IPS DF 4.7 (cell line): ENCODE data around the gene SH2D5.
"Not testable (repeated sequence)": the region's sequence is repeated elsewhere in the genome, so short reads cannot be mapped to it uniquely, and the experiment has no call there.

Experiments
- DNase-seq: peaks from one replicate; pipeline ENCODE4 v3.0.0-alpha.2; 2013; ENCODE audit warnings: low spot score; ENCODE audit errors: extremely low read depth

Gene SH2D5

DNA sequence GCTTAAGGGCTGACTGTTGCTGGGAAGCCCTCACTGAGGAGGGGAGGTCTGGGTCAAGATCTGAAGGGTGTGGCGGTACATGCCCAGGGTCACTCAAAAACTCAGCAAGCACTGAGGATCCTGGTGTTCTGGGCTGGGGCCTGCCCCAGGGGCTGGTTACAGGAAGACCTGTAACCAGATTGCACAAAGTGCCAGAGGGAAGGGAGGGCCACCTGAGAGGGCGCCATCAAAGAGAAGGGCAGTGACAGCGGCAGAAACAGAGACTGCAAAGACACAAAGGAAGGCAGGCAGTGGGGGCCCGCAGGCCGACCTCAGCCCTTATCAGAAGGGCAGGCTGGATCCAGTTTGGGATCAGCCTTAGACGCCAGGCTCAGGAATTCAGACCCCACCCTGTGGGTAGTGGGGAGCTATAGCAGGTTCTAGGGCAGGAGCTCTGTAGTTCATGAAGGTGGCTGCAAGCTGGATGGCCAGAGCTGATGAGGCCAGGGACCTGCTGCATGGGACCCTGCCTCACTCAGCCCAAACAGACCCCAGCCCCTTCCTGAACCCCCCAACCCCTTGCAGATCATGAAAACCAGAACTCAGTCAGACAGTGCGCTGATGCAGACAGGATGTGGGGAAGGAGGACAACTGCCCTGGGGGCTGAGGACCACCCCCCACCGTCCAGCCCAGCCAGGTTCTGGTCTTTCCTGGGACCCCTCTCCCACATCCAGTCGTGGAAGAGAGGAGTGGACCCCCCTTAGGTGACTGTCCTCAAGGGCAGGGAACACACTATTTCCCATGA lies 3.9 kb downstream of the SH2D5 start:
- DNase-seq: no peak

DNA sequence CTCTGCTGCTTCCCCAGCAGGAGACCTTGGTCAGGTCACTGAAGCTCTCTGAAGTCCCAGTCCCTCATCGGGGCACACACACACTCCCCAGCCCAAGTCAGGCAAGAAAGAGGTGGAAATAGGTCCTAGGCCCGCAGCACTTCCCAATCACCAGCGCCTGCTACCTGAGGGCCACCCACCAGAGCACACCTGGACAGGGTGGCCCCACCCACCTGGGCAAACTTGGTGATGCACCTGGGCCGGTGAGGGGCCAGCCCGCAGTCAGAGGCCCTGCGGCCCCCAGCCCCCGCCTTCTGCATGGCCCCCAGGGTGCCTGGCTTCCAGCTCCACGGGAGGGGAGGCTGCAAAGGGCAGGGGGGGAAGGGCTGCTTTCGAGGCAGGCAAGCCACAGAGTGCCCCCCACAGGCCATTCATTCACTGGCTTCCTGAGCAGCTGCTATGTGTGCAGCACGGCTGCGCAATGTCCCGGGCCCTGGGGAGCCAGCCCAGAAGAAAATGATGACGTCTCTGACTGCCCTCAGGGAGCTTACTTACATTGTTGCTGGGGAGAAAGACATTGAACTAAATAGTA lies 4.7 kb downstream of the SH2D5 start:
- no peak for DNase-seq

DNA sequence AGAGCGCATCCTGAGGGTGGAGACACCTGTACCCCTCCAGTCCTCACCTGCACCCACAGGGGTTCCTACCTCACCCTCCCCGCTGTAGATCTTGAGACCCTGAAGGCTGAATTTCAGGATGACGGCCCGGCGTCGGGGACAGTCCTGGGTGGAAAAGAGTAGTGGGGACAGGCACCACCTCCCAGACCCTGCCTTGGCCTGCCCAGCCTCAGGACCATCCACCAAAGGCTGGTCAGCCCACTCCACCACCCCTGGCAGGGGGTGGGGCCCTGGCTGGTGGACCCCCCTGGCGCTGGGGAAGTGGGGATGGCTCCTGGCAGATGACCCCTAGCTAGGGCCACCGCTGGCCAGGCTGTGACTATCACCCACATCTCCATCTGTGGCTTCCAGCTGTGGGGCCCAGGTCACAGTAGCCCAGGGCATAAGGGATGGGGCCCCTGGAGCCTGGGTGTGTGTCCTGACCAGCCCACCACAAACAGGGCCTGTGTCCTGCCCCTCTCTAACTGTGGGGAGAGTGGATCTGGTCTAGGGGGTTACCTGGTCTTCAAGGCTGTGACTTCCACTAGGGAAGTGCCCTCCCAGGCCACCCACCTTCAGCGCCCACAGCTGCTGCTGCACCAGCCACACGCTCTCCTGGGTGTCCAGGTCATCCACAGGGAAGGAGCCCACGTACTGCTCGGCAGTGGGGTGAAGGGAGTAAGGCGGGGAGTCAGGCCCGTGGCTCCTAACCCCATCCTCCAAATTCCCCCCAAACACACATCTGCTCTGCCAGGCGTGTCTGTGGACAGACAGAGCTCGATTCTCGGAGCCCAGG lies 5.4 kb downstream of the SH2D5 start:
- DNase-seq: no peak

DNA sequence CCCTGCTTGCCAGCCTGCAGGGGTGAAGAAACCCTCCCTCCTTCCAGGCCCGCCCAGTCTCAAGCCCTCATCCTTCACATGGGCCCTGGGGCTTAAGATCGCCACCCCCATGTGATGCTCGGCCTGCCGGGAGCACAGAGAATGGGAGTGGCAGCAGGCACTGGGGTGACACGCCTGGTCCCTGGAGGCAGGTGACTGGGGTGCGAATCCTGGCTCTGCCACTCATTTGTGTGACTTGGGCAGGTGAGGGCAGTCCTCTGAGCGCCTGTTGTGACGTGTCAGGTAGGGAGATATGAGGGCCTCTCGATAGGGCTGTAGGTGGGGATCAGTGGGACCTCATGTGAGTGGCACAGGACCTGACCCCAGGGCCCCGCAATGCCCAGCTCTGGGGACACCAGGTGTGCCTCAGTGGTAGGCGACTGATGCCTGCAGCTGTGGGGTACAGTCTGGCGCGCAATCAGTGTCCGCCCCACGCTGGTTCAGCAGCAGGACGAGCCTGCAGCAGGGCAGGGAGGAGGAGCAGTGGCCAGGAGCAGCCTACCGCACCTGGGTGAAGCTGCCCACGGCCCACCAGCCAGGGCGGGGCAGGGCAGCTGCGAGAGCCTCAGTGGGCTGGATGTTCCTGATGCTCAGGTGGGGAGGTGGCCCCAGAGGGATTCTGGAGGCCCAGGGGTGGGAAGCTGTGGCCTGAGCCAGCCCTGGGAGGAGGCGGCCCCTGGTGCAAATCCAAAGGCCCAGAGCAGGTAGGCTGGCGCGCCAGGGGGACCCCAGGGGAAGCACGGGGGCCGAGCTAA lies 6.2 kb downstream of the SH2D5 start:
- no peak for DNase-seq

DNA sequence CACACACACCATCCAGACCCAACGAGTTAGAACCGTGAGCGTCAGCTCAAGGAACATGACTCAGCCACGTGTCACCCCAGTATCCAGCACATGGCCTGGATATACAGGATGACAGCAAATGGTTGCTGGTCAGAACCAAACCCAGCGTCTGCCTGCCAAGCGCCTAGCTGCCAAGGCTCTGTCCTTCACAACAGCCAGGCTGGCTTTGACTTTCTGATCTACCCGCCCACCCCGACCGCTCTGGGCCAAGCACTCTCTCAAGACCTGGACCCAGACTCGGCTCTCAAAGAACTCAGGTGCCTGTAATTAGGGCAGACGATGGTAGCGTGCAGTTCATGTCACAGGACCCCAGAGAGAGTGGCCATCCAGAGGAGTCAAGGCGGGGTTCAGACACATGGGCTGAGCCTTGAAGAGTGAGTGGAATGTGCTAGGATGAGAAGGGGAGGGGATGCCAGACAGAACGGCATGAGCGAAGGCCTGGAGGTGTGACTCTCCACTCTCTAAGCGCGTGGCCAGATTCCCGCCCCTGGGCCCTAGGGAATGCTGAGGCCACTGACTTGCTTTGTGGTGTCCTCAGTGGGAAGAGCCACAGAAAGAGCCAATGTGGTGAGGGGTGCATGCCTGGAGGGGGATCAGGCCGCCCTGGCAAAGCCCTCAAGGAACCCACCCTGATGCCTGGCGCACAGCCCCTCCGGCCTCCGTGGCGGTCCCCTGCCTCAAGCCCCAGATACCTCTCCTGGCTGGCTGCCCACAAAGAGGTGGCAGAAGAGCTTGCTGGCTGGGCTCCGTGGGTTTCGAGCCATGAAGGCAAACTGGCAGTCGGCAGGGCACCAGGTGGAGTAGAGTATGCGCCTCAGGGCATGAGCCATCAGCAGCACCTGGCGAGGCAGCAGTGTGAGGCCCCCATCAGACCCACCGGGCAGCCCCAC lies 7.0 kb downstream of the SH2D5 start:
- DNase-seq: no peak

DNA sequence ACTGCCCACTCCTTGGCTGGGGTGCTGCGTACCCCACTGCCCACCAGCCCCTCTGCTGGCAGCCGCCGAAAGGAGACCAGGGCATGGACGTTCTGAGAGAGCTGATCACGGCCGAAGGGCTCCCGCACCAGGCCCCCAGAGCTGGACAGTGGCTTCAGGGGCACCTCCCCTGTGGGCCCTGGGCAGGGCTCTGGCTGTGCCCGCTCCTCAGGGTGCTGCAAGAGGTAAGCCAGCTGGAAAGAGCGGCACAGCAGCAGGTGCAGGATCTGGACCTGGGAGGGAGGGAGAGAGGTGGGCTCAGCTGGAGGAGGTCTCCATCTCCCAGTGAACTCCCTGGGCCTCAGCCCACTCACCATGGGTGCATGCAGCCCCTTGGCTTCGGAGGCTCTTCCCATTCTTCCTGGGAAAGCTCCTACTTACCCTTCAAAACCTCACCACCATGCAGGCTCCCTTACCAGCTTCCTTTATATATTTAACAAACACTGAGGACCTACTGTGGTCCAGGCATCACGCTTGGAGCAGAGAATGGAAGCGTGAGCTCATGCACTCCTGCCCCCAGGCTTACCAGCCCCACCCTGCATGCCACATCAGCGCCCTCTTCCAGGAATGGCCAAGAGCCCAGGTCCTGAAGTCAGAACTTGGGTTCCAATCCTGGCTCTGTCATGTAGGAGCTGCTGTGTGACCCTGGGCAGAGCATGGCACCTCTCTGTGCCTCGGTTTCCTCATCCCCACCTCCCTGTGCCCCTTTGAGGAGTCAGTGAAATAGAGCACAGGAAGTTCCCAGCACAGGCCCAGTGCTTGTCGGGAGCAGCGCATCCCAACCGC lies 7.9 kb downstream of the SH2D5 start:
- DNase-seq: no peak

DNA sequence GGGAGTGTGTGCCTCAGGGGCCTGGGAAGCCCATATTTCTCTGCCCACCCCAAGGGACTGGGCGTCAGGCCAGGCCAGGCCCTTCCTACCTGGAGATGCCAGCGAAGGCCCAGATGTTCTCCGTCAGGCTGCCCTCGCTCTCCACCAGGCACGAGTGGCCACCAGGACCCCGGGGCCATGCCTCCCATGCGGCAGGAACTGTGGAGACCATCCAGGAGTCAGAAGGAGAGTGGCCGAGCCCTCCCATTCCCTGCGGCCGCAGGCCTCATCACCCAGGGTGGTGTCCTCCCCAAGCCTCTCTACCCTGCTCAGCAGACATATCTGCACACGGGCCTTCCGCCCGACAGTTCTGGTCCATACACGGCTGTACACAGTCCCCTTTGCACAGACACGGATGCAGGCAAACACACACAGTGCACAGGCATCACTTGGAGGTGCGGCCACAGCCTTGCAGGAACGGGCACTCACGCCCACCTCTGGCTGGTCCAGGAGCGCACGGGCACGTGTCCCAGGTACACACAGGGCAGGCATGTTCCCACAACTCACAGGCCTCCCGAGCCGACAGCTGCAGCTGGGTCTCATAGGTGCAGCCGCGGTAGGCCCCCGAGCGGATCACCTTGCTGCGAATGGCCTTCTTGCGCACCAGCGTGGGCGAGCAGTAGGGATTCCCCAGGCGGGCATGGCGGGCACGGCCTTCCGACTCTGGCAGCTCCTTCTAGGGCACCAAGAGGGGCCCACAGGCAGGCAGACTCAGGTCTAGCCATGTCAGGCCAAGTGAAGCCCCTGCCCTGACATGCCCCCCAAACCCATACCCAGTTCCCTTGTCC lies 8.8 kb downstream of the SH2D5 start:
- no peak for DNase-seq

DNA sequence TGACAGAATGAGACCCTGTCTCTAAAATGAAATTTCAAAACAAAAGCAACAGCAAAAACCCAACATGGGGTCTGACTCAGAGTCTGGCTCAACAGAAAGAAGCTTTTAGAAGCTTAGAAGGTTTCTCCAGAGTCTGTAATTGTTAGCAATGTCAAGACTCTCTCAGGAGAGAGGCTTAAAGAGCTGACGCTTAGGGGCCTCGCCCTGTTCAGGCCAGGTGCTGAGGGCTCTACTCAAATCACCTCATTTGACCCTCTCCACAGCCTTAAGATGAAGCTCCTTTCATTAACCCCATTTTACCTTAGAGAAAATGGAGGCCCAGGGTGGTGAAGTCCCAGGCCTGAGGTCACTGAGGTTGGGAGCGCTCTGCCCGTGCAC lies 9.4 kb downstream of the SH2D5 start:
- no peak for DNase-seq

DNA sequence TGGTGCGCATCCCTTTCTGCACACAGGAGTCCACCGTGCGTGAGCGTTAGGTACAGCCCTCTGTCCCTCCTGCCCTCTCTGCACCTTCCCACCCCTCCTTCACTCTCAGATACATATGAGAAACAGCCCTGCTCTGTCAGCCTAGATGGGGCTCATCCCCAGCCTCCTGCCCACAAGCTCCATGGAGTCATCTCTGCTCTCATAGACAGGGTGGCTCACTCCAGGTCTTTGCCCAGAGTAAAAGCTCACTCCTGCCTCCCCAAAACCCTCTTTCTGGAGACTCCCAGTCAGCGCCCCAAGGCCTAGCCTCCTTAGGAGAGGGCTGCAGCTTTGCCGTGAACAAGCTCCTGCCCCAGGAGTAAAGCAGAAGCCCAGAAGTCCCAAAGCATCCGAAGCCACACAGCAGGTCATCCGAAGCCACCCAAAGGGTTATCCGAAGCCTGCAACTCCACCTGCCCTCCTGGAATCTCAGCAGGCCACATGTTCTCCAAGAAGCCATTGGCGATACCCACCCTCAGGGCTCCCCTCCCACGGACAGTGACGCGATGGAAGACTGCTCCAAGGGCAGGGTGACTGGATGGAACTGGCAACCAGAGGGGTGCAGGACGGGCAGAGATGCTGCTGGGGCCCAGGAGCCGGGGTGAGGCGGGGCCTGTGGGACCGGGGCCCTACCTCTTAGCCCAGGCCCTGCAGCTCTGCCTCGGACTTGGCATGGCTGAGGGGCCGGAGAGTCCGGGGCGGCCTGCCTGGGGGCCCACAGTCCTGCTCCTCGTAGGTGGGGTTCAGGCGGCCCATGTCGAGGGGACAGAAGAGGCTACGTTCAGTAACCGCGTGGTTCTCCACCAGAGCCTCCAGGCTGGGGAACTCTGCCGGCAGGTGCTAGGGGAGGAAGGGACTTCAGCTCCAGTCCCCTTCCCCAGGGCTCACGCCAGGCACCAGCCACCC lies 11.1 kb downstream of the SH2D5 start:
- DNase-seq: no peak

DNA sequence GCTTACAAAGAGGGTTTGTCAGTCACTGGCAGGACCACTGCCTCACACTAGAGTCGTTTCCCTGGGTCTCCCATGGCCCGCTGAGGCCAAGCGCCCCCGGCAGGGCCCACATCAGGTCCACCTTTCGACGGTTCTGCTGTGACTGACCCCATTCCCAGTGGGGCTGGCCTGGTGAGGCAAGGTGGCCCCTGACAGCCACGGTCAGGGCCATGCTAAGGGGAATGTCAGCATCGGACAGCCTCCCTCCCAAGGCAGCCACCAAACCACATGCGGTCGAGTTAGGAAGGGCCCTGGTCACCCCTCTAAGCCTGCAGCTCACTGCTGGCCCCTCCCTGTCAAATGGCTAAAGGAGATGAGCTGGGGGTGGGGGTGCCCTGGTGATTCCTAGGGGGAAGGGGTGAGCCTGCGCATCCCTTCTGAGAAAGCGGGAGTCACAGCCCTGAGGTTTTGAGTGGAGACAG lies 11.8 kb downstream of the SH2D5 start:
- no peak for DNase-seq

DNA sequence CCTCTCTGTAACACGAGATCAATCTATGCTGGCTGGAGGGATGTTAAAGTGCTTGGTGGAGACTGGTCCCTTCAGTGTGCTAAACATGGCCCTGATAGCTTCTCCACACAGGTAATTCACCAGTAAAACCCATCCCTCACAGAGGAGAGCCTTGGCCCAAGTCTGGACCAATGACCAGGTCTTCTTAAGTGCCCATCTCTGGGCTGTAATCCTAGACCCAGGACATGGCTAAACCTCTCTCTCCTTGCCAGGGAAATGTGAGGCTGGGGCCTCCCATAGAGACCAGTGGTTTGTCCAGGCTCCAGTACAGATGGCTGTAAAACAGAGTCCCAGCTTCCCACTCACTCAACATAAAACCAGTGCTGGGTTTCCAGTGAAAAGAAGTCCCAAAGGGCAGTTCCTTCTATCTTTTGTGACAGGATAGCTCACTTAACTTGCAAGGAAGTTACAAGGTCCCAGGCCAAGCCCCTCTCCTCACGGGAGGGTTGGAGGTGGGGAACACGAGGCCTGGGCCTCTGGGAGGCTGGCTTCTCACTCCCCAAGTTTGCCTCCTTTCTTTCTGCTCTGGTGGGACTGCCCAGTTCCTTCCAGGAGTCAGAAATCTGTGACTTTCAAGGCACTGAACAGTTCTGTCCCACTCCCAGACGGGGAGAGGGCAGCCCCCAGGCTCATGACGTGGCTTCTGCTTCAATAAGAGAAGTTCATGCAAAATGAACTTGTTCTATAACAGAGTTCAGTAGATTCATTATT lies 12.5 kb downstream of the SH2D5 start:
- no peak for DNase-seq

DNA sequence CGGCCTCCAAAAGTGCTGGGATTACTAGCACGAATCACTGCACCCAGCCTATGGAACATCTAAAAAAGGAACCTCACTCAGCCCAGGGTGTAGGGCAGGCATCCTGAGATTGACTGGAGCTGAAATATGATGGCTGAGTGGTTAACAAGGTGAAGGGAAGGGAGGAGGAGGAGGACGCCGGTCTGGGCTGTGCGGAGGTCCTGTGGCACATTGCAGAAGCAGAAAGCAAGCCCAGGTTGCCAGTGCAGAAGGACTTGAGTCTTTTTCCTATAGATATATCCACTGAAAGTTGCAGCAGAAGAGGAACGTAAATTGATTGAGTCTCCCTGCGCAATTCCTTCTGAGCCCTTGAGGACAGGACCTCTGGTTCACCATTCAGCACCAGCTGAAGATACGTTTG lies 13.2 kb downstream of the SH2D5 start:
- no peak for DNase-seq

DNA sequence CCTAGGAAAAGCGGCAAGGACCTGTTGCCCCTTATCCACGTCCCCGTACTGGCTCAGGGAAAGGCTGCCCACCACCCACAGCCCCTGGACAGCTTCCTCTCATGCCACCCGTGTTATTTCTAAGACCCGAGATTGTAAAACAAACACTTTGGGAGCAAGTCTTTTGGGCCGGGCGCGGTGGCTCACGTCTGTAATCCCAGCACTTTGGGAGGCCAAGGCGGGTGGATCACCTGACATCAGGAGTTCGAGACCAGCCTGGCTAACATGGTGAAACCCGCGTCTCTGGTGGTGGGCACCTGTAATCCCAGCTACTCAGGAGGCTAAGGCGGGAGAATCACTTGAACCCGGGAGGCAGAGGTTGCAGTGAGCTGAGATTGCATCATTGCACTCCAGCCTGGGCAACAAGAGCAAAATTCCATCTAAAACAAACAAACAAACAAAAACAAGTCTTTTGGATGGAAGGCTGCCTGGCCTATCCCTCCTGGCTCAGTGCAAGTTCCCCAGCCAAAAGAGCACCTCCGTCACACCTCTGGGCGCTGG lies 14.1 kb downstream of the SH2D5 start:
- not testable (repeated sequence) for DNase-seq

DNA sequence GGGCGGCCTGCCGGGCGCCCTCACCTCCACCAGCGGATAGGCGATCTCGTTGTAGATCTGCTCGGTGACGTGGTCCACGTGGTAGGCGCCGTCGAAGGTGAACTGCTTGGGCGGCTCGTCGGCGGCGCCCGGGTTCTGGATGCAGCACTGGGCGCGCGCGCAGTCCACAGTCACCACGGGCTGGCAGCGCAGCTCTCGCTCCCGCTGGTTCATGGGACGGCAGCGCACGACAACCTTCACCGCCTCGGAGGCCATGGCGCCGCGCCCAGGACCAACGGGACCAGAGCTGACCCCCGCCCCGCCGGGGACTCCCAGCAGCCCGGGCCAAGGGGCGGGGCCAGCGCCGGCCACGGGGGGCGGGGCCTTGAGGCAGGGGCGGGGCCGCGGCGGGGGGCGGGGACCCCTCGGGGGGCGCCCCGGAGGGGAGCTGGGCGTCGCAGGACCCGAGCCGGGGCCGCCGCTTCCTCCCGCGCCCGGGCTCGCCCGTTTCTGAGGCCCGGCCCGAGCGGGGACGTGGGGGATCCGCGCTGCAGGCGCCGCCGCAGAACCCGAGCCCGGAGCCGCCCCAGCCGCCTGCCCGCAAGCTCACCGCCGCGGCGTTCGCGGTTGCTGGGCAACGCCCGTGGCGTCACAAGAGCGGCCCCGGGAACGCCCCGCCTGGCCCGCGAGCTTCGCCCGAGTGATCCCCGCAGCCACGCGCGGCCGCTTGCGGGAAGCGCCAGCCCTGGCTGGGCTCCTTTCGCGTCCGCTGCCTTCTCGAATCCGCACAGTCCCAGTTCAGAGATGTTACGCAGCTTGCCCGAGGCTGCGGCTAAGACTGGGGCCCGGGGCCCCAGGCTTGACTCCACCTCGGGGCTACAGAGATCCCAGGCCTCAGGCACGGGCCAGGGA lies 14.8 kb downstream of the SH2D5 start, which contains the start of gene KIF17:
KIF17 (minus strand) TSS at position 556 of the 891 bp plus-strand sequence; CDS start at position 255, 301 bp downstream.
- no peak for DNase-seq

DNA sequence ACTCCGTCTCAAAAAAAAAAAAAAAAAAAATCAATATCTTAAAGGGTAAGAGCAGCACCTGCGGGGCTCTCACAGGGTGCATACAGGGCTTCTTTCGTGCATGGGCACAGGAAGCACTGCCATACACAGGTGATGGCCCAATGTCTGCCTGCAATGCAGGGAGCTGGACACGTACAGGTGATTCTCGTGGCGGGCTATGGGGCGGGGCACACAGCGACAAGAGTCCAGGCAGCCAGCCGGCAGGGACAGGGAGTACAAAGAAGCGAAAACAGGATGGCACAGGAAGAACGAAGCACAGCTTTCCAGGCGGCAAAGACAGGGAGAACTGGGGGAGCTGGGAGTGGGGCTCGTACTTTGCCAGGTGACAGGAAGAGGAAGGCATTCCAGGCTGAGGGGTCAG lies 16.3 kb downstream of the SH2D5 start:
- DNase-seq: no peak
